Non-pigmented ciliary epithelial cell (primary cell): ENCODE results near the gene TMEM183A.

Experiments
- DNase-seq: peaks from one replicate; pipeline ENCODE4 v3.0.0-alpha.2; 2010; ENCODE audit warnings: low read depth

Gene TMEM183A

DNA sequence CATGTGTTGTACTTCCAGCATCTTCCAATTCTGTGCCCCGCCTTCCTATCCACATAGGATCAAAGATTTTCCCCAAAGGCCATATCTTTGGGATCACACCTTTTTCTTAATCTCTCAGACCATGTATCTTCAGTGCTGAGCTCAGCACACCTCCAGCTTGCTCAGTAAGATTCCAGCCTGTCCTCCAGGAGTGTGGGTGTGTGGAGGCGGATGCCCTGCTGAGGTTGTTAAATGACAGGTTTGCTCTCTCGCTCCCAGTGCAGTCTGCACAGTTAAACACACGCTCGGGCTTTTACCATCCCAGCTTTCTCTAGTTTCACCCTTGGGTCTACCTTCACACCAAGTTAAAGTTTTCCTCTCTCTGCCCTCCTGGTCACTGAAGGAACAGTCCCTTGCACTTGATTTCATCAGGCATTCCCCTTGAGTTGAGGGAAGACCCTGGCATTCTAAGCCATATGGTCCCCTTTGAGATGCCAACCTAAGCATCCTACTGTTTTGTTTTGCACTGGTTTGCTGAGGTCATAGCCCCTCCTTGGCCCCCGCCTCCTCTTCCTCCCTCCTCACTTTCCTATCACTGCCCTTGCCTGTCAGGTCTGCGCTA, 64.9 kb downstream of the TMEM183A start:
- DNase-seq: no peak

GRCh38 chr1:203072911-203073310, 65.7 kb downstream of the TMEM183A start:
- DNase-seq: no peak

DNA sequence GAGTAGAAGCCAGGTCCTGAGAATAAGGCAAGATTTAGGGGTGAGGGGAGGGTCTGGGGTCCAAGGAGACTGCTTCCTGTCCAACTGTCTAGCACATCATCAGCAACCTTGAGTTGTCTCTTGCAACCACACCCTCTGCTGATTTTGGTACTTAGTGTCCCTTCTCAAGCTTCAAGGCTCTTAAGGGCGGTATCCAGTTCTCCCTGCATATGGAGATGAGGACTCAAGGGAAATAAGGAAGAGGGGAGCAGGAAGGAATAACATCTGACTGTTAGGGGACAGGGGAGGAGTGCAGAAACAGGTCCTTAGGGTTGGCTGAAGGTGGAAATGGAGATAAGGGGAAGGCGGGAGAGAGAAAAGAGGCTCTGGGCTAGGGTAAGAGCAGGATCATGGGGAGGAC, 66.3 kb downstream of the TMEM183A start:
- DNase-seq: no peak
